HCT116 (cell line): ENCODE results near the gene SEMA3C. TPM values are rescaled to one million over a fixed set of nuclear protein-coding genes. Genes with fewer than 3 reads are reported as not detected.

Source experiments
- ATAC-seq: fragments of 200-7000 bp; cut with Tn5 transposase; 2 replicates; pipeline ENCODE4 v1.9.1; 2020; ENCODE audit warnings: mild to moderate bottlenecking, moderate library complexity
- BruUV-seq: library from RNA; stranded (reverse); fragments of 400-500 nt; replicated peaks from 2 replicates; lab custom pipeline; 2021; lab: Mats Ljungman, UMichigan
- CTCF ChIA-PET: fragments of 300-600 bp; sonication (Branson Sonifier 250); formaldehyde crosslinking; loops from one replicate; lab custom pipeline; 2021; ENCODE audit warnings: antibody characterized with exemption; lab: Charles Lee
- POLR2A ChIA-PET: fragments of 300-600, 350-600 bp; sonication (Branson Sonifier 250); formaldehyde crosslinking; loops from one replicate; lab custom pipeline; 2021; ENCODE audit warnings: antibody characterized with exemption; lab: Charles Lee
- RAD21 ChIA-PET, 2 experiments: fragments of 300-600 bp; sonication (Branson Sonifier 250); formaldehyde crosslinking; loops; one replicate each; lab custom pipeline; 2023; ENCODE audit warnings: low total read pairs in 2 of 2; ENCODE audit not compliant: uncharacterized antibody in 2 of 2, unreplicated experiment in 2 of 2, low non-redundant PET in 1 of 2; lab: Charles Lee
- DNase-seq: peaks from one replicate; pipeline ENCODE4 v3.0.0-alpha.2; 2010; ENCODE audit warnings: low read depth, low spot score
- H2AFZ ChIP-seq: fragments of 200-600 bp; shearing (Covaris generic), sonication (generic); 2 replicates; pipeline ENCODE4 v1.6.1; 2017; ENCODE audit warnings: low read depth, mixed run types, mixed read lengths, antibody characterized with exemption, low read length; ENCODE audit not compliant: poor library complexity, severe bottlenecking
- H3K27ac ChIP-seq: 2 replicates; pipeline ENCODE4 v1.5.1; 2012; ENCODE audit warnings: low read depth, low read length
- H3K27me3 ChIP-seq: fragments of 200-600 bp; sonication (generic); 2 replicates; pipeline ENCODE4 v1.6.1; 2016; ENCODE audit warnings: mixed run types, low read length, mixed read lengths; ENCODE audit not compliant: insufficient read depth
- H3K36me3 ChIP-seq, 2 experiments: fragments of 200-500 bp in 1 of 2; fragments of 200-600 bp in 1 of 2; sonication (Bioruptor generic) in 1 of 2; sonication (generic) in 1 of 2; 2 replicates each; pipeline versions ENCODE4 v1.5.1 to v1.6.1; 2014 to 2016; ENCODE audit warnings: low read length in 2 of 2, inconsistent platforms in 1 of 2, mixed read lengths in 1 of 2, mixed run types in 1 of 2; ENCODE audit not compliant: insufficient read depth in 2 of 2, control insufficient read depth in 1 of 2
- H3K4me1 ChIP-seq, 2 experiments: fragments of 200-600 bp in 1 of 2; sonication (generic) in 1 of 2; 2 replicates each; pipeline versions ENCODE4 v1.5.1 to v1.6.1; 2012 to 2017; ENCODE audit warnings: low read length in 2 of 2, inconsistent platforms in 1 of 2, mild to moderate bottlenecking in 1 of 2, mixed read lengths in 1 of 2, mixed run types in 1 of 2, moderate library complexity in 1 of 2; ENCODE audit not compliant: insufficient read depth in 2 of 2, control insufficient read depth in 1 of 2
- H3K4me2 ChIP-seq: fragments of 200-600 bp; sonication (generic); 2 replicates; pipeline ENCODE4 v1.6.1; 2017; ENCODE audit warnings: mixed run types, low read length, mixed read lengths
- H3K4me3 ChIP-seq, 2 experiments: fragments of 200-600 bp in 1 of 2; sonication (generic) in 1 of 2; replicated peaks in 1 of 2; 2 replicates each; pipeline ENCODE4 v1.5.1; 2011 to 2016; ENCODE audit warnings: low read length in 2 of 2, control low read depth in 1 of 2, low read depth in 1 of 2, mild to moderate bottlenecking in 1 of 2, mixed read lengths in 1 of 2, mixed run types in 1 of 2
- H3K79me2 ChIP-seq: fragments of 200-600 bp; sonication (generic); 2 replicates; pipeline ENCODE4 v1.6.1; 2017; ENCODE audit warnings: mild to moderate bottlenecking, mixed run types, low read length, moderate library complexity, mixed read lengths; ENCODE audit not compliant: insufficient read depth
- H3K9ac ChIP-seq: fragments of 200-600 bp; sonication (generic); 2 replicates; pipeline ENCODE4 v1.6.1; 2016; ENCODE audit warnings: low read length, mixed read lengths
- H3K9me2 ChIP-seq: fragments of 200-600 bp; sonication (generic), shearing (Covaris generic); 2 replicates; pipeline ENCODE4 v1.6.1; 2017; ENCODE audit warnings: mixed run types, mild to moderate bottlenecking, moderate library complexity; ENCODE audit not compliant: insufficient read depth
- H3K9me3 ChIP-seq, 2 experiments: fragments of 200-500 bp in 1 of 2; fragments of 200-600 bp in 1 of 2; sonication (Bioruptor generic) in 1 of 2; sonication (generic) in 1 of 2; 2 replicates each; pipeline ENCODE4 v1.6.1; 2014 to 2017; ENCODE audit warnings: low read length in 2 of 2, mixed read lengths in 2 of 2, inconsistent platforms in 1 of 2, low read depth in 1 of 2, mild to moderate bottlenecking in 1 of 2, mixed run types in 1 of 2, moderate library complexity in 1 of 2; ENCODE audit not compliant: control insufficient read depth in 1 of 2, insufficient read depth in 1 of 2
- H4K20me1 ChIP-seq: fragments of 200-600 bp; sonication (generic), shearing (Covaris generic); 2 replicates; pipeline ENCODE4 v1.6.1; 2017; ENCODE audit warnings: mixed run types, mild to moderate bottlenecking, moderate library complexity; ENCODE audit not compliant: insufficient read depth
- ATF3 ChIP-seq: IDR thresholded peaks from 2 replicates; pipeline ENCODE4 v1.6.1; 2012
- EGR1 ChIP-seq: IDR thresholded peaks from 2 replicates; pipeline ENCODE4 v1.6.1; 2012; ENCODE audit warnings: low read depth
- EZH2 ChIP-seq: fragments of 200-600 bp; sonication (generic); IDR thresholded peaks from 2 replicates; pipeline ENCODE4 v1.6.1; 2017; ENCODE audit warnings: antibody characterized with exemption, mixed run types
- EZH2phosphoT487 ChIP-seq: fragments of 200-600 bp; IDR thresholded peaks from 2 replicates; pipeline ENCODE4 v1.6.1; 2018; ENCODE audit warnings: antibody characterized with exemption, borderline replicate concordance
- JUND ChIP-seq: IDR thresholded peaks from 2 replicates; pipeline ENCODE4 v1.6.1; 2012
- MAX ChIP-seq: IDR thresholded peaks from 2 replicates; pipeline ENCODE4 v1.6.1; 2012
- POLR2A ChIP-seq: IDR thresholded peaks from 2 replicates; pipeline ENCODE4 v1.7.0; 2011; ENCODE audit warnings: borderline replicate concordance; ENCODE audit not compliant: insufficient read depth, insufficient read length; ENCODE audit errors: extremely low read depth
- RAD21 ChIP-seq: IDR thresholded peaks from 2 replicates; pipeline ENCODE4 v1.6.1; 2012; ENCODE audit warnings: low read depth, mild to moderate bottlenecking
- REST ChIP-seq: IDR thresholded peaks from 2 replicates; pipeline ENCODE4 v1.6.1; 2012; ENCODE audit warnings: low read depth
- SIN3A ChIP-seq: IDR thresholded peaks from 2 replicates; pipeline ENCODE4 v1.6.1; 2012; ENCODE audit warnings: low read depth
- SRF ChIP-seq: IDR thresholded peaks from 2 replicates; pipeline ENCODE4 v1.6.1; 2012; ENCODE audit warnings: low read depth
- ZBTB33 ChIP-seq: IDR thresholded peaks from 2 replicates; pipeline ENCODE4 v1.6.1; 2011; ENCODE audit warnings: mild to moderate bottlenecking, low read length, moderate library complexity; ENCODE audit not compliant: insufficient replicate concordance; ENCODE audit errors: extremely low read depth
- ZNF274 ChIP-seq: fragments of 200-500 bp; sonication (Bioruptor generic); IDR thresholded peaks from 2 replicates; pipeline ENCODE4 v1.6.1; 2014; ENCODE audit warnings: mild to moderate bottlenecking, low read depth, low read length, inconsistent platforms
- intact Hi-C: fragments of 100-400 bp; cut with micrococcal nuclease; formaldehyde crosslinking; loops from 2 replicates; pipeline ENCODE4 v1.10.0; 2022
- total RNA-seq: library from RNA; stranded (reverse); gene quantifications from one replicate; pipeline ENCODE4 v1.2.1, GENCODE V29; 2021; ENCODE audit not compliant: unreplicated experiment

SEMA3C gene
- total RNA-seq, 1 experiment from 2014 or later, result 25.3 TPM

GRCh38 chr7:80842022-80842790 is 76.6 kb downstream of the SEMA3C start:
- ChIA-PET POLR2A (no interaction called here), RAD21 (no interaction called here), CTCF (no interaction called here)
- H2AFZ ChIP-seq, result no peak overlapping the region
- no peak overlapping the region for H3K27ac ChIP-seq
- H3K36me3 ChIP-seq, result no peaks in the 10 kb centered on the region
- H3K4me3 ChIP-seq, result no peak overlapping the region
- H3K9ac ChIP-seq, result no peak overlapping the region
- peaks cover 0 to 10% of the 10 kb centered on the region in 2 experiments; a peak in 2 of 4 replicates for H3K4me1 ChIP-seq
- no peaks in the 10 kb centered on the region for H3K79me2 ChIP-seq
- no peaks in the 10 kb centered on the region for H3K9me2 ChIP-seq
- intact Hi-C loops, result no loop called here
- ATAC-seq, result no peak
- no TSS peak for BruUV-seq
- H3K4me2 ChIP-seq, result no peak overlapping the region
- H3K27me3 ChIP-seq, result no peaks in the 10 kb centered on the region
- TF ChIP-seq REST (no peak), EZH2 (no peak), SIN3A (no peak), RAD21 (no peak), ZNF274 (no peak), SRF (no peak), EZH2phosphoT487 (no peak), JUND (no peak), ZBTB33 (no peak), EGR1 (no peak), ATF3 (no peak), POLR2A (no peak), MAX (no peak)
- TF ChIP-seq, all 23 proteins: peak for 0
- DNase-seq, result no peak
- no peaks in the 10 kb centered on the region for H3K9me3 ChIP-seq
- no peaks in the 10 kb centered on the region for H4K20me1 ChIP-seq
